ENCODE measurements around the gene STEAP2. TPM values are rescaled to one million over a fixed set of nuclear protein-coding genes. Genes with fewer than 3 reads are reported as not detected.

The STEAP2 gene
- total RNA-seq, 2 experiments from 2014 or later = not detected

- H3K27ac ChIP-seq (ENCODE audit: low read depth, low read length, poor library complexity, severe bottlenecking) = no peak overlapping the region
- no peaks in the 10 kb centered on the region for H3K79me2 ChIP-seq (ENCODE audit: insufficient read depth, low read depth, low read length)
- no TSS peak for BruUV-seq (replicated peaks)
- ChIA-PET POLR2A (interaction anchor here (0.5 to 0.7 kb wide), 2 partner anchors 350 to 876 kb away, joined by 3 to 4 read pairs; no protein-coding TSS in a partner anchor), CTCF (ENCODE audit: unreplicated experiment) (no interaction called here)
- H4K20me1 ChIP-seq (ENCODE audit: insufficient read depth, low read length) = no peaks in the 10 kb centered on the region
- no peaks in the 10 kb centered on the region for H3K9me2 ChIP-seq (ENCODE audit: insufficient read depth, low read length)
- intact Hi-C loops (cut with micrococcal nuclease; ENCODE audit: unreplicated experiment) = no loop called here
- TF ChIP-seq EZH2phosphoT487 (IDR thresholded peaks at IDR 0.05; ENCODE audit: borderline replicate concordance, low read depth, low read length) (no peak), CTCF (conservative IDR thresholded peaks at IDR 0.05; ENCODE audit: low read length) (no peak)
- no peak for DNase-seq (ENCODE audit: low spot score)
- no peak overlapping the region for H3K4me2 ChIP-seq (ENCODE audit: low read length)
- no peaks in the 10 kb centered on the region for H3K4me1 ChIP-seq (ENCODE audit: insufficient read depth, low read length, poor library complexity, severe bottlenecking)
- no peak overlapping the region for H3K4me3 ChIP-seq (ENCODE audit: low read depth, low read length, poor library complexity, severe bottlenecking)
- H2AFZ ChIP-seq (ENCODE audit: low read length) = no peak overlapping the region
- no peaks in the 10 kb centered on the region for H3K36me3 ChIP-seq (ENCODE audit: insufficient read depth, low read length)
- no peaks in the 10 kb centered on the region for H3K9me3 ChIP-seq (ENCODE audit: low read length)
Measured at GRCh38 chr7:90267263-90267858, 55.8 kb downstream of the STEAP2 start.

- H3K79me2 ChIP-seq (ENCODE audit: insufficient read depth, low read depth, low read length) = no peaks in the 10 kb centered on the region
- ChIA-PET CTCF (ENCODE audit: unreplicated experiment) (no interaction called here), POLR2A (interaction anchor here (1.2 kb wide), 1 partner anchor 9 kb away, joined by 4 read pairs; no protein-coding TSS in a partner anchor)
- H3K27ac ChIP-seq (ENCODE audit: low read depth, low read length, poor library complexity, severe bottlenecking) = no peak overlapping the region
- BruUV-seq (replicated peaks) = no TSS peak
- no peak overlapping the region for H3K4me2 ChIP-seq (ENCODE audit: low read length)
- no peak overlapping the region for H3K4me3 ChIP-seq (ENCODE audit: low read depth, low read length, poor library complexity, severe bottlenecking)
- TF ChIP-seq EZH2phosphoT487 (IDR thresholded peaks at IDR 0.05; ENCODE audit: borderline replicate concordance, low read depth, low read length) (no peak), CTCF (conservative IDR thresholded peaks at IDR 0.05; ENCODE audit: low read length) (no peak)
- no peaks in the 10 kb centered on the region for H3K9me3 ChIP-seq (ENCODE audit: low read length)
- no peaks in the 10 kb centered on the region for H3K4me1 ChIP-seq (ENCODE audit: insufficient read depth, low read length, poor library complexity, severe bottlenecking)
- DNase-seq (ENCODE audit: low spot score) = no peak
- H2AFZ ChIP-seq (ENCODE audit: low read length) = no peak overlapping the region
- H3K9me2 ChIP-seq (ENCODE audit: insufficient read depth, low read length) = no peaks in the 10 kb centered on the region
- intact Hi-C loops (cut with micrococcal nuclease; ENCODE audit: unreplicated experiment) = no loop called here
- no peaks in the 10 kb centered on the region for H3K36me3 ChIP-seq (ENCODE audit: insufficient read depth, low read length)
- no peaks in the 10 kb centered on the region for H4K20me1 ChIP-seq (ENCODE audit: insufficient read depth, low read length)
Measured at GRCh38 chr7:90269163-90269562, 57.6 kb downstream of the STEAP2 start.

GRCh38 chr7:90270431-90271178 is 59.1 kb downstream of the STEAP2 start:
- H3K27ac ChIP-seq (ENCODE audit: low read depth, low read length, poor library complexity, severe bottlenecking) = no peak overlapping the region
- TF ChIP-seq EZH2phosphoT487 (IDR thresholded peaks at IDR 0.05; ENCODE audit: borderline replicate concordance, low read depth, low read length) (no peak), CTCF (conservative IDR thresholded peaks at IDR 0.05; ENCODE audit: low read length) (no peak)
- no peaks in the 10 kb centered on the region for H3K36me3 ChIP-seq (ENCODE audit: insufficient read depth, low read length)
- H3K79me2 ChIP-seq (ENCODE audit: insufficient read depth, low read depth, low read length) = no peaks in the 10 kb centered on the region
- no peak overlapping the region for H3K4me3 ChIP-seq (ENCODE audit: low read depth, low read length, poor library complexity, severe bottlenecking)
- no peak overlapping the region for H3K4me2 ChIP-seq (ENCODE audit: low read length)
- no peaks in the 10 kb centered on the region for H3K4me1 ChIP-seq (ENCODE audit: insufficient read depth, low read length, poor library complexity, severe bottlenecking)
- intact Hi-C loops (cut with micrococcal nuclease; ENCODE audit: unreplicated experiment) = no loop called here
- POLR2A ChIA-PET = no interaction called here
- no peaks in the 10 kb centered on the region for H4K20me1 ChIP-seq (ENCODE audit: insufficient read depth, low read length)
- no peak for DNase-seq (ENCODE audit: low spot score)
- no peak overlapping the region for H2AFZ ChIP-seq (ENCODE audit: low read length)
- H3K9me3 ChIP-seq (ENCODE audit: low read length) = no peaks in the 10 kb centered on the region
- no peaks in the 10 kb centered on the region for H3K9me2 ChIP-seq (ENCODE audit: insufficient read depth, low read length)
- CTCF ChIA-PET (ENCODE audit: unreplicated experiment) = no interaction called here
- no TSS peak for BruUV-seq (replicated peaks)
